DND-41 (cell line): ENCODE measurements around the gene AOC1.

ENCODE experiments used
- EZH2 ChIP-seq: IDR thresholded peaks from 3 replicates; pipeline ENCODE4 v1.6.1; 2012; ENCODE audit warnings: borderline replicate concordance, low read depth, mild to moderate bottlenecking, moderate library complexity, low read length, inconsistent platforms; ENCODE audit not compliant: severe bottlenecking
- TF ChIP-seq, protein P1 (sequence below): IDR thresholded peaks from 2 replicates; pipeline ENCODE4 v1.5.1; 2012; ENCODE audit warnings: borderline replicate concordance, low read length, moderate library complexity, mild to moderate bottlenecking; ENCODE audit not compliant: poor library complexity, severe bottlenecking; ENCODE audit errors: extremely low read depth

DNA sequence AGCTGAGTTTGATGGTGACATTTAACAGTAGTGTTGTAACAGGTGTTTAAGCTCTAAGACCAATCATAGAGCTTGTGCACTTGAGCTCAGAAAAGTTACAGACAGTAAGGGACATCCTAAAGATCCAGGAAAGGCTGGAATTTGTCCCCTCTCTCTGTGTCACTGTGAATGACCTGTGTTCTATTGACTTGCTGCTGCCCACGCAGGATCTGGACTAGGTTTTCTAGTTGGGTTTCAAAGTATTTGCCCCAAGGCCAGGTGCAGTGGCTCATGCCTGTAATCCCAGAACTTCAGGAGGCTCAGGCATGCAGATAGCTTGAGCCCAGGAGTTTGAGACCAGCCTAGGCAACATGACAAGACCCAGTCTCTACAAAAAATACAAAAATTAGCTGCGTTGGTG, 17.1 kb downstream of the AOC1 start:
- TF ChIP-seq, protein P1, sequence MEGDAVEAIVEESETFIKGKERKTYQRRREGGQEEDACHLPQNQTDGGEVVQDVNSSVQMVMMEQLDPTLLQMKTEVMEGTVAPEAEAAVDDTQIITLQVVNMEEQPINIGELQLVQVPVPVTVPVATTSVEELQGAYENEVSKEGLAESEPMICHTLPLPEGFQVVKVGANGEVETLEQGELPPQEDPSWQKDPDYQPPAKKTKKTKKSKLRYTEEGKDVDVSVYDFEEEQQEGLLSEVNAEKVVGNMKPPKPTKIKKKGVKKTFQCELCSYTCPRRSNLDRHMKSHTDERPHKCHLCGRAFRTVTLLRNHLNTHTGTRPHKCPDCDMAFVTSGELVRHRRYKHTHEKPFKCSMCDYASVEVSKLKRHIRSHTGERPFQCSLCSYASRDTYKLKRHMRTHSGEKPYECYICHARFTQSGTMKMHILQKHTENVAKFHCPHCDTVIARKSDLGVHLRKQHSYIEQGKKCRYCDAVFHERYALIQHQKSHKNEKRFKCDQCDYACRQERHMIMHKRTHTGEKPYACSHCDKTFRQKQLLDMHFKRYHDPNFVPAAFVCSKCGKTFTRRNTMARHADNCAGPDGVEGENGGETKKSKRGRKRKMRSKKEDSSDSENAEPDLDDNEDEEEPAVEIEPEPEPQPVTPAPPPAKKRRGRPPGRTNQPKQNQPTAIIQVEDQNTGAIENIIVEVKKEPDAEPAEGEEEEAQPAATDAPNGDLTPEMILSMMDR, result no peak
- no peak for TF ChIP-seq EZH2
